Spleen (tissue), 11 donors: ENCODE results near the gene USP33. TPM values are rescaled to one million over a fixed set of nuclear protein-coding genes. Genes with fewer than 3 reads are reported as not detected.

Experiments used
- DNase-seq: peaks from one replicate; pipeline ENCODE4 v3.0.0-alpha.2; 2020
- H3K27ac ChIP-seq, 8 donors: fragments of 200-600 bp; sonication (generic) in 7 of 8; 1 replicate in 4 of 8; 2 replicates in 4 of 8; pipeline versions ENCODE4 v1.5.0 to v1.8.0; 2016 to 2021; ENCODE audit warnings: inconsistent platforms in 4 of 8, mild to moderate bottlenecking in 4 of 8, moderate library complexity in 1 of 8
- H3K27me3 ChIP-seq, 7 donors: fragments of 200-600 bp; sonication (generic) in 6 of 7; replicated peaks in 1 of 7; 1 replicate in 4 of 7; 2 replicates in 3 of 7; pipeline versions ENCODE4 v1.5.0 to v1.8.0; 2016 to 2021; ENCODE audit warnings: inconsistent platforms in 3 of 7, mild to moderate bottlenecking in 1 of 7
- H3K36me3 ChIP-seq, 6 donors: fragments of 200-600 bp; sonication (generic) in 5 of 6; 1 replicate in 4 of 6; 2 replicates in 2 of 6; pipeline versions ENCODE4 v1.5.0 to v1.8.0; 2016 to 2021; ENCODE audit warnings: inconsistent platforms in 2 of 6
- H3K4me1 ChIP-seq, 6 donors: fragments of 200-600 bp; sonication (generic) in 5 of 6; 1 replicate in 3 of 6; 2 replicates in 3 of 6; pipeline versions ENCODE4 v1.5.0 to v1.8.0; 2016 to 2021; ENCODE audit warnings: inconsistent platforms in 3 of 6
- H3K4me3 ChIP-seq, 8 donors: fragments of 200-600 bp; sonication (generic) in 7 of 8; 1 replicate in 4 of 8; 2 replicates in 4 of 8; pipeline versions ENCODE4 v1.5.0 to v1.8.0; 2016 to 2021; ENCODE audit warnings: inconsistent platforms in 4 of 8, mild to moderate bottlenecking in 4 of 8, moderate library complexity in 2 of 8
- H3K9me3 ChIP-seq, 8 donors: fragments of 200-600 bp; sonication (generic) in 7 of 8; 1 replicate in 4 of 8; 2 replicates in 4 of 8; pipeline versions ENCODE4 v1.5.0 to v1.8.0; 2016 to 2021; ENCODE audit warnings: inconsistent platforms in 4 of 8
- CTCF ChIP-seq, 11 experiments: fragments of 200-600 bp in 7 of 11; fragments of 450-650 bp in 4 of 11; sonication (generic) in 4 of 11; IDR thresholded peaks in 8 of 11; conservative IDR thresholded peaks in 3 of 11; 1 replicate in 7 of 11; 2 replicates in 4 of 11; pipeline versions ENCODE4 v1.4.0 to v1.8.0; 2016 to 2021; ENCODE audit warnings: antibody characterized with exemption in 11 of 11, inconsistent platforms in 4 of 11, mild to moderate bottlenecking in 1 of 11
- POLR2A ChIP-seq, 3 donors: fragments of 450-650 bp; IDR thresholded peaks; one replicate each; pipeline ENCODE4 v1.5.1; 2017; ENCODE audit warnings: antibody characterized with exemption in 3 of 3, mild to moderate bottlenecking in 1 of 3
- POLR2AphosphoS5 ChIP-seq, 3 donors: sonication (generic); formaldehyde crosslinking; IDR thresholded peaks; one replicate each; pipeline ENCODE4 v1.5.1; 2017; ENCODE audit warnings: antibody characterized with exemption in 3 of 3
- WGBS, 5 donors: extraction: QIAGEN DNeasy Blood & Tissue Kit in 3 of 5; methylation state at CpG; one replicate each; pipeline versions ENCODE4 v1.1.5 to v1.1.7; 2013 to 2018; 5-methylcytosine and 5-hydroxymethylcytosine counted together
- intact Hi-C: fragments of 100-400 bp; cut with DNase I; formaldehyde crosslinking; loops from one replicate; pipeline ENCODE4 v1.15.0; 2023; ENCODE audit warnings: low total_unique reads
- polyA plus RNA-seq, 3 donors: library from polyadenylated mRNA; stranded (reverse); fragments of 200-250 nt; gene quantifications; one replicate each; pipeline ENCODE4 v1.2.1, GENCODE V29; 2013
- total RNA-seq, 7 donors: library from RNA; depleted of rRNA in 3 of 7; stranded (reverse); fragments of >200 nt in 3 of 7; fragmentation: NEBNext Ultra II Directional in 4 of 7; extraction: Animal tissue kit (Norgen Biotek cat#: 25700) in 4 of 7; gene quantifications; one replicate each; pipeline versions ENCODE4 v1.1.0 to v1.2.1, GENCODE V29; 2016 to 2021
- donor health status: healthy with polysubstance abuse.
- donor health status: DM: no; HTN: no; CAD: no; lungs with moderate emphysema.
- donor health status: DM: no; HTN: no; CAD: no.
- donor health status: Bipolar disorder and iron deficiency.
- donor health status: healthy.
- donor health status: DM: no; HTN: no; CAD: no.
- donor health status: DM: yes; HTN: yes; CAD: no.

The USP33 gene
- total and polyA plus RNA-seq, 10 donors = 20.3 to 105 (median 73.5) TPM

GRCh38 chr1:77744576-77744975 lies 15.1 kb downstream of the USP33 start:
- Histone ChIP-seq H3K27me3 (no peaks in the 10 kb centered on the region), H3K4me3 (no peak overlapping the region), H3K36me3 (peaks cover 0 to 33% (median 10%) of the 10 kb centered on the region in 6 donors), H3K27ac (no peak overlapping the region), H3K4me1 (peaks cover 0 to 45% (median 16%) of the 10 kb centered on the region in 6 donors), H3K9me3 (no peaks in the 10 kb centered on the region)
- TF ChIP-seq POLR2AphosphoS5 (IDR thresholded peaks at IDR 0.05) (no peak), CTCF (IDR thresholded peaks at IDR 0.05 in 8 of 11, conservative IDR thresholded peaks at IDR 0.05 in 3 of 11) (no peak), POLR2A (IDR thresholded peaks at IDR 0.05) (no peak)
- intact Hi-C loops = no loop called here
- no peak for DNase-seq
- WGBS, 5 donors = 85 to 93% (median 89%) methylated on average over 7 of the region's 7 CpGs

- Histone ChIP-seq H3K9me3 (no peaks in the 10 kb centered on the region), H3K27me3 (no peaks in the 10 kb centered on the region), H3K36me3 (peaks cover 0 to 58% (median 25%) of the 10 kb centered on the region in 6 donors), H3K4me3 (no peak overlapping the region), H3K4me1 (peaks cover 0 to 21% (median 1%) of the 10 kb centered on the region in 6 donors), H3K27ac (no peak overlapping the region)
- TF ChIP-seq POLR2A (IDR thresholded peaks at IDR 0.05) = no peak
- no peak for TF ChIP-seq POLR2AphosphoS5 (IDR thresholded peaks at IDR 0.05)
- TF ChIP-seq CTCF (IDR thresholded peaks at IDR 0.05 in 8 of 11, conservative IDR thresholded peaks at IDR 0.05 in 3 of 11) = no peak
- DNase-seq = no peak
- intact Hi-C loops = no loop called here
- 93 to 98% (median 95%) methylated on average over 3 of the region's 3 CpGs for WGBS, 5 donors
These were observed 17.6 kb downstream of the USP33 start for GRCh38 chr1:77742011-77742555.

- H3K4me3 ChIP-seq = no peak overlapping the region
- no peak overlapping the region for H3K27ac ChIP-seq
- H3K27me3 ChIP-seq = no peaks in the 10 kb centered on the region
- 88 to 97% (median 94%) methylated on average over 1 of the region's 1 CpG for WGBS, 5 donors
- no peaks in the 10 kb centered on the region for H3K9me3 ChIP-seq
- H3K4me1 ChIP-seq = peaks cover 0 to 18% (median 1%) of the 10 kb centered on the region in 6 donors
- intact Hi-C loops = no loop called here
- peaks cover 0 to 66% (median 29%) of the 10 kb centered on the region in 6 donors for H3K36me3 ChIP-seq
- TF ChIP-seq POLR2A (IDR thresholded peaks at IDR 0.05) = no peak
- no peak for TF ChIP-seq POLR2AphosphoS5 (IDR thresholded peaks at IDR 0.05)
- TF ChIP-seq CTCF (IDR thresholded peaks at IDR 0.05 in 8 of 11, conservative IDR thresholded peaks at IDR 0.05 in 3 of 11) = no peak
- DNase-seq = no peak
These were observed 18.3 kb downstream of the USP33 start for GRCh38 chr1:77741316-77741715.

- peaks cover 0 to 12% (median 0%) of the 10 kb centered on the region in 6 donors for H3K4me1 ChIP-seq
- H3K27ac ChIP-seq = no peak overlapping the region
- TF ChIP-seq CTCF (IDR thresholded peaks at IDR 0.05 in 8 of 11, conservative IDR thresholded peaks at IDR 0.05 in 3 of 11) = no peak
- whole genome bisulfite sequencing, 5 donors = 60 to 78% (median 70%) methylated on average over 1 of the region's 1 CpG
- peaks cover 0 to 77% (median 38%) of the 10 kb centered on the region in 6 donors for H3K36me3 ChIP-seq
- H3K27me3 ChIP-seq = no peaks in the 10 kb centered on the region
- intact Hi-C loops = no loop called here
- H3K9me3 ChIP-seq = no peaks in the 10 kb centered on the region
- no peak overlapping the region for H3K4me3 ChIP-seq
- no peak for DNase-seq
These were observed 20.4 kb downstream of the USP33 start for GRCh38 chr1:77739235-77739634.
